Stimulated activated naive CD8-positive, alpha-beta T cell treated with anti-CD3 and anti-CD28 coated beads, Interleukin-15, Interleukin-2, amounts not matched to agents 100 U/mL and 50 U/mL, for 24 hours (primary cell): ENCODE results near the gene BRIP1.
A peak's percentile ranks its signal among the peaks of the same experiment; 100 is the strongest.
"Not testable (repeated sequence)": the region's sequence is repeated elsewhere in the genome, so short reads cannot be mapped to it uniquely, and the experiment has no call there.

ENCODE experiments used
- ATAC-seq: fragments of 150-1000 bp; cut with Tn5 transposase; one replicate; pipeline ENCODE4 v1.10.0; 2021
- DNase-seq: peaks from one replicate; pipeline ENCODE4 v3.0.0; 2021

Gene BRIP1

DNA sequence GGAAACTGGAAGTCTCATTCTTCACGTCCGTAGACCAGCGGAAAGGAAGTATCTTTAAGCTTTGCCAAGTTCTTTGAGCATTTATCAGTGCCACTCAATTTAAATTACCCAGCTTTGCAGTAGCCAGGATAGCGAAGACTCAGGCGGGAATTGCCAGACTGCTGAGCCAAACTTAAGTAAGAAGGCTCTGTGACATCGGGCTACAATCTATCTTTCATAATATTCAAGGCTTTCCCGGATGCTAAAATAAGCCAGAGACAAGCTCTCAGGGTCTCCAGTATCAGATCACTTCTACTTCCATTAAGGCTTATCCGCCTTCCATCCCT lies 436 bp upstream of the BRIP1 start:
- peak; percentile 7 for ATAC-seq
- DNase-seq, result no peak

GRCh38 chr17:61862105-61862574 lies 1.2 kb downstream of the BRIP1 start:
- DNase-seq (no peak), ATAC-seq (no peak)

DNA sequence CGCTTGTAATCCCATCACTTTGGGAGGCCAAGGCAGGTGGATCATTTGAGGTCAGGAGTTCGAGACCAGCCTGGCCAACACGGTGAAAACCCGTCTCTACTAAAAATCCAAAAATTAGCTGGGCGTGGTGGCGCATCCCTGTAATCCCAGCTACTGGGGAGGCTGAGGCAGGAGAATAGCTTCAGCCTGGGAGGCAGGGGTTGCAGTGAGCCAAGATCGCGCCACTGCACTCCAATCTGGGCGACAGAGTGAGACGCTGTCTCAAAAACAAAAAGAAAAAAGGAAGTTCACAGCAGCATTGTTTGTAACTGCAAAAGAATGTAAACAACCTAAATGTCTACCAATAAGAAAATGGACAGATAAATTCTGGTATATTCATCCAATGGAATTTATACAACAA lies 2.9 kb downstream of the BRIP1 start:
- not testable (repeated sequence) for DNase-seq, ATAC-seq

DNA sequence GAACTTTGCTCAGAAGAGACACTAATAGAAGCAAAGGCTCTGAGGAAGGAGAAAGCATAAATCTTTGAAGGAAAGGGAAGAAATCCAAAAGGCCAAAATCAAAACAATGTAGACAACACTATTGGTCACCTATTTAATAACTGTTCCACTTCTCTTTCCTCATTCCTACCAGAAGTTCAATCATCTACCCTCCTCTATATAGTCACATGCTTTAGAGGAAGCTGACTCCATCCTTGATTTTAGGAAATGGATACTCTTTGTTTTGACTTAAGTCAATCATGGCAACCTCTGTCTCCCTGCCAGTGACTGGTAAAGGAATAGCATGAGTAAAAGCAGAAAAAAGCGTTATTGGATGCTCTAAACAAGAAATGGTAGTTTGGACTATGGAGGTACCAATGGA lies 7.3 kb downstream of the BRIP1 start:
- no peak for DNase-seq
- ATAC-seq, result no peak

- DNase-seq (no peak), ATAC-seq (no peak)
Observed at GRCh38 chr17:61852857-61853256, 10.5 kb downstream of the BRIP1 start.

DNA sequence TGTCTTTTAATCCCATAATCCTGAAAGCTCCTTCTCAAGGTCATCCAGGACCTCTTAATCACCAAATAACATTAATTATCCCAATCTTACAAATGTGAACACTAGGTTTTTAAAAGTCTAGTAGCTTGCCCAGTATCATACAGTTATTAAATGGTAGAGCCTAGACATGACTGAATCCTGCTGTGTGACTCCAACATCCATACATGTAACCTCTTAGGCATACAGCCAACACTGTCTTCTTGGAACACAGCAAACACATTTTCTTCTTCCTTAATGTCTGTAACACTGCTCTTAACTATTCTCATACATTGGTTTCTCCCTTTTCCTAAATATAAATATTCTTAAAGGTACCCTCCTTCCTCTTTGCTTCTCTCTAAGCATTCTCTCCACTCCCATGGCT lies 13.7 kb downstream of the BRIP1 start:
- no peak for ATAC-seq
- no peak for DNase-seq

DNA sequence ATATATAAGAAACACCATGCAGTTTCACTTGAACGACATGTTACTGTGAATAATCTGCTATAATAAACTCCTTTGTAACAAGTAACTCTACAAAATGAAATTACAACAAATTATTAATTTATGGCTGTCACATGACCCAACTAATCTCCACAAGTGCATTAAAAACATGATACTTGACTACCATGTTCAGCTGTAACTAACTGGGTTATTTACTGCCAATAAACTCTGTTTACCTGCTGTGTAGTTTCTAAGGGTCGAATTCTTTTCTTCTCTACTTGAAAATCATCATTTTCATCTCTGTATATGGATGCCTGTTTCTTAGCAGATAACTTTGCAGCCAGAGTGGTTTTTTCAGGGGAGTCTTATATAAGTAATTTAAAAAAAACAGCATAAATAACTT lies 14.4 kb downstream of the BRIP1 start:
- ATAC-seq, result no peak
- DNase-seq, result no peak

GRCh38 chr17:61848247-61848646 lies 15.1 kb downstream of the BRIP1 start:
- DNase-seq (no peak), ATAC-seq (no peak)

DNA sequence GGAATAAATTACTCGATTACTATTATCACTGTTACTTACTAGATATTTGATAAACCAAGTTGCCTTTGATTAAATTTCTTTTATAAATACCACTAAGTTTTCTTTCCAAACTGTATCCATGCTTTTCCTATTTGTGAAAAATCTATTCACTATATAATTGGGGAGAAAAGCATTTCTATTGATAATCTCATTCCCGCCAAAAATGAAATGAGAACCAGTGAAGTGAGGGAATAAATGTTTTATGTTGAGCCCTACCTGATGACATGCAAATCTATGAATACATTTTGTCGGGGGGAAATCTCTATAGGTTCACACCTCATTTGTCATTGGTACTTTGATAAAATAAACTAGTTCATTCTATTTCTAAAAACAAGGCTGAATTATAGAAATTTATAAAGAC lies 15.7 kb downstream of the BRIP1 start:
- DNase-seq, result no peak
- no peak for ATAC-seq

GRCh38 chr17:61846761-61847375 lies 16.5 kb downstream of the BRIP1 start:
- ATAC-seq (no peak), DNase-seq (no peak)

- DNase-seq (no peak), ATAC-seq (no peak)
Observed at GRCh38 chr17:61846088-61846487, 17.2 kb downstream of the BRIP1 start.

DNA sequence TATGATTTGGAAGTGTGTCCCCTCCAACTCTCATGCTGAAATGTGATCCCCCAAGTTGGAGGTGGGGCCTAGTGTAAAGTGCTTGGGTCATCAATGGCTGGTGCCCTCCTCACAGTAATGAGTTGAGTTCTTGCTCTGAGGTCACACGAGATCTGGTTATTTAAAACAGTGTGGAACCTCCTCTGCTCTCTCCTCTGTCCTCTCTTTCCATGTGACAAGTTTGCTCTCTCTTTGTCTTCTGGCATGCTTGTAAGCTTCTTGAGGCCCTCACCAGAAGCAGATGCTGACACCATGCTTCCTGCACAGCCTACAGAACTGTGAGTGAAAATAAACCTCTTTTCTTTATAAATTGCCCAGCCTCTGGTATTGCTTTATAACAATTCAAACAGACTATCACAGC lies 19.9 kb downstream of the BRIP1 start:
- DNase-seq (no peak), ATAC-seq (no peak)

- no peak for DNase-seq
- ATAC-seq, result no peak
Observed at GRCh38 chr17:61842899-61843298, 20.4 kb downstream of the BRIP1 start.

- ATAC-seq, result no peak
Observed at GRCh38 chr17:61839300-61839786, 24.0 kb downstream of the BRIP1 start.

GRCh38 chr17:61837175-61838051 lies 25.9 kb downstream of the BRIP1 start:
- no peak for ATAC-seq
- DNase-seq, result peak; percentile 47

More at GRCh38 chr17:61839300-61839786, 24.0 kb downstream of the BRIP1 start:
- DNase-seq, result no peak

GRCh38 chr17:61836266-61837174 lies 26.8 kb downstream of the BRIP1 start:
- DNase-seq (no peak), ATAC-seq (no peak)

DNA sequence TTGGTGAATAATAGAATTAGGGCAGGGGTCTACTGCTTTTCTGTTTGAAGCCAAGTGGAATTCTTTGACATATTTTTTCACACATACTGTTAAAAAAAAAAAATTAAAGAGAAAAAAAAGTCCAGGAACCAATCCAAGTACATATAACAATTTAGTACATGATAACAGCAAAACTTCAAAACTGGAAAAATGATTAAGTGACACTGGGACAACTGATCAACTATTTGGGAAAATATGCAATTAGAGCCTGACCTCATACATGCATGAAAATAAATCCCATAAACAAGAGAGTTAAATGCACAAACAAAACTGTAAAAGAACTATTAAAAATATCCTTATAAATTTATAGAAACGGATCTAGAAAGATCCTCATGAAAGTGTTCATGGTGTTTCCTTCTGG lies 27.7 kb downstream of the BRIP1 start:
- no peak for ATAC-seq
- DNase-seq, result no peak

DNA sequence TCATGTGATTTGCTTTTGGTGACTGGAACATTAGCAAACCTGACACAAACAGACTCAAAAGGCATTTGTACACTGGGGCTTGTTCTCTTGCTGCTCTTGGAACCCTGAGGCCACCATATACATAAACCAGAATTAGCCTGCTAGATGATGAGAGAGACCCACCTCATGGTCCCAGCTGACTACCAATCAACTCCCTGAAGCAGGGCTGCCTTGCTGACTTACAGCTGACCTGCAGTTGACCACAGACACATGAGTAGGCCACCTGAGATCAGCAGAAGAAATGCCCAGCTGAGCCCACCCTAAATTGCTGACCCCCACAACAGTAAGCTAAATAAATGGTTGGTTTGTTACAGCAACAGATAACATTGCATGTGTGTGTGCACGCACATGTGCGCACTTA lies 28.7 kb downstream of the BRIP1 start:
- ATAC-seq, result no peak

DNA sequence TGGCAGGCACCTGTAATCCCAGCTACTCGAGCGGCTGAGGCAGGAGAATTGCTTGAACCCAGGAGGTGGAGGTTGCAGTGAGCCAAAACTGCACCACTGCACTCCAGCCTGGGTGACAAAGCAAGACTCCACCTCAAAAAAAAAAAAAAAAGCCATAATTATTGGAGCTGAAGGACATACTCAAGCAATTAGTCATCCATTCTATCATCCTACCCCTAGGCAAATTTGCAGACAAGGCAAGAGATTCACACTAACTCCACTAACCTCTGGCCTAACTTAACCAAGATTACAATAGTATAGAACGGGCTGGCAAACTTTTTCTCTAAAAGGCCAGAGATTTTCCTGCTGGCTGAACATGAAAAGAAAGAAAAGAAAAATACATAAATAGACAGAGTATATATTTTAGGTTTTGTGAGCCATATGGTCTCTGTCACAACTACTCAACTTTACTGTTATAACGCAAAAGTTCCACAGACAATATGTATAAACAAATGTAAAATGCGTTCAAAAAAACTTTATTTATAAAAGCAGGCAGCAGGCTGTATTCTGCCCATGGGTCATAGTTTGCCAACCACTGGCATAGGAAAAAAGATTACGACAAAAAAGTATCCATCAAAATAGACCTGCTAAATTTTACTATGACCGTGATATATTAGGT lies 29.7 kb downstream of the BRIP1 start:
- no peak for ATAC-seq
- no peak for DNase-seq

More for the DNA sequence above, 28.7 kb downstream of the BRIP1 start:
- DNase-seq, result no peak

GRCh38 chr17:61832463-61832862 lies 30.9 kb downstream of the BRIP1 start:
- no peak for DNase-seq
- ATAC-seq, result no peak

GRCh38 chr17:61831099-61831498 lies 32.2 kb downstream of the BRIP1 start:
- DNase-seq (no peak), ATAC-seq (no peak)

- no peak for ATAC-seq
- DNase-seq, result no peak
Observed at GRCh38 chr17:61828694-61829093, 34.6 kb downstream of the BRIP1 start.
